OCI-LY3 (cell line): ENCODE measurements around the gene KCNQ1.

Experiments
- H2AFZ ChIP-seq: fragments of 200-600, 300-600 bp; shearing (Covaris generic); 2 replicates; pipeline ENCODE4 v1.6.0; 2014; ENCODE audit warnings: antibody characterized with exemption, low read depth, low read length
- H3K27ac ChIP-seq: fragments of 200-600, 300-600 bp; sonication (generic); 2 replicates; pipeline ENCODE4 v1.5.1; 2014; ENCODE audit warnings: mild to moderate bottlenecking, low read length, moderate library complexity, mixed read lengths
- H3K27me3 ChIP-seq: fragments of 200-600, 300-600 bp; sonication (generic); 2 replicates; pipeline ENCODE4 v1.6.1; 2014; ENCODE audit warnings: low read depth, low read length, mixed read lengths
- H3K36me3 ChIP-seq: fragments of 200-600, 300-600 bp; sonication (generic); replicated peaks from 2 replicates; pipeline ENCODE3; 2014; ENCODE audit warnings: low read depth, low read length, mixed read lengths
- H3K4me1 ChIP-seq: fragments of 300-600, 200-600 bp; sonication (generic); 2 replicates; pipeline ENCODE4 v1.6.1; 2014; ENCODE audit warnings: low read length, mixed read lengths
- H3K4me2 ChIP-seq: fragments of 200-600, 300-600 bp; sonication (generic); 2 replicates; pipeline ENCODE4 v1.6.1; 2014; ENCODE audit warnings: low read length, mixed read lengths
- H3K4me3 ChIP-seq: fragments of 300-600, 200-600 bp; sonication (generic); 2 replicates; pipeline ENCODE4 v1.5.1; 2014; ENCODE audit warnings: antibody characterized with exemption, mild to moderate bottlenecking, low read length, moderate library complexity
- H3K79me2 ChIP-seq: fragments of 300-600, 200-600 bp; shearing (Covaris generic); 2 replicates; pipeline ENCODE4 v1.6.1; 2014; ENCODE audit warnings: mild to moderate bottlenecking, low read length, mixed read lengths
- H3K9ac ChIP-seq: fragments of 300-600, 200-600 bp; shearing (Covaris generic); 2 replicates; pipeline ENCODE4 v1.6.0; 2014; ENCODE audit warnings: mild to moderate bottlenecking, low read length, moderate library complexity
- H3K9me3 ChIP-seq: fragments of 200-600, 300-600 bp; shearing (Covaris generic); 2 replicates; pipeline ENCODE4 v1.6.1; 2014; ENCODE audit warnings: low read length, mixed read lengths; ENCODE audit not compliant: insufficient read depth
- H4K20me1 ChIP-seq: fragments of 200-600, 300-600 bp; sonication (generic); 2 replicates; pipeline ENCODE4 v1.6.1; 2016; ENCODE audit warnings: low read length, mixed read lengths; ENCODE audit not compliant: insufficient read depth
- CTCF ChIP-seq: fragments of 200-600, 300-600 bp; sonication (generic); IDR thresholded peaks from 2 replicates; pipeline ENCODE4 v1.5.1; 2014; ENCODE audit warnings: antibody characterized with exemption, low read length, low read depth
- EZH2phosphoT487 ChIP-seq: fragments of 200-600 bp; shearing (Covaris generic); IDR thresholded peaks from 2 replicates; pipeline ENCODE4 v1.6.1; 2018; ENCODE audit warnings: antibody characterized with exemption, mixed run types, low read depth

The KCNQ1 gene

DNA sequence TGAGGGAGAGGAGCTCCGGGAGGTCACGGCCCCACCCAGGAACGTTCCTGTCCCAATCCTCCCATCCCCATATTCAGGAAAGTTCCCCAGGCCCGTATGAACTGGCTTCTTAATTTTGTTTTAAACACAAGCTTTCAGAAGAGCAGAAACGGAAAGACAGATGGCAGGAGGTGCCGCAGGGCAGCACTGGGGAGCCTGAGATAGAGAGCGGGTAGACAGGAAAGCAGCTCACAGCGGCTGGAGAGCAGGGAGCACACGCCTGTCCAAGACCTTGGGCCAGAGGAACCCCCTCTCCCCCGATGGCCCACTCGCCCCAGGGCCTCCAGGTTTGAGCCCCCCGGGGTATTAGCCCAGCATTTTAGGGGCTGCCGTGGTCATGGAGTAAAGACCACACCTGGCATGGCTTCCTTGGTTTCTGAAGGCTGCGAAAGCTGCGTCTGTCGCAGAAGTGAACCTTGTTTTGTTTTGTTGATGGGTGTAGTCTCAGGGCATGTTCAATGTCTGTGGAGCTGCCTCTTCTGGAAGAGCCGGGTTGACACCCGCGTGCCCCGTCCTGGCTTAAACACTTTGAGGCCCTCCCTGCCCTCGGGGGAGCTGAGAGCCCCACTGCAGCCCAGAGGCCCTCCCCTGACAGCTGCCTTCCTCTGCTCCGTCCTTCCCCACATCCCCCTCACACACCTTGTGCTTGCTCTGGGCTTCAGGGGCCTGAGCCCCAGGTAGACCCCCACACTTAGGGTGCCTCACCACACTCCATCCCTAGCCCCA, 272.9 kb downstream of the KCNQ1 start:
- no peaks in the 10 kb centered on the region for H3K27me3 ChIP-seq
- H3K27ac ChIP-seq: no peak overlapping the region
- no peaks in the 10 kb centered on the region for H3K9me3 ChIP-seq
- H3K9ac ChIP-seq: no peak overlapping the region
- H3K4me2 ChIP-seq: no peak overlapping the region
- TF ChIP-seq EZH2phosphoT487: no peak
- TF ChIP-seq CTCF: no peak
- no peak overlapping the region for H3K4me3 ChIP-seq
- H3K79me2 ChIP-seq: no peaks in the 10 kb centered on the region
- no peaks in the 10 kb centered on the region for H4K20me1 ChIP-seq
- no peak overlapping the region for H2AFZ ChIP-seq
- no peaks in the 10 kb centered on the region for H3K4me1 ChIP-seq
- H3K36me3 ChIP-seq: no peaks in the 10 kb centered on the region

- Histone ChIP-seq H2AFZ (no peak overlapping the region), H3K27ac (no peak overlapping the region), H3K9me3 (no peaks in the 10 kb centered on the region), H3K36me3 (no peaks in the 10 kb centered on the region), H3K4me3 (no peak overlapping the region), H3K9ac (no peak overlapping the region), H3K27me3 (no peaks in the 10 kb centered on the region), H4K20me1 (no peaks in the 10 kb centered on the region), H3K79me2 (no peaks in the 10 kb centered on the region), H3K4me1 (no peaks in the 10 kb centered on the region), H3K4me2 (no peak overlapping the region)
- no peak for TF ChIP-seq EZH2phosphoT487
- TF ChIP-seq CTCF: no peak
Measured at GRCh38 chr11:2718817-2719438, 274.1 kb downstream of the KCNQ1 start.

DNA sequence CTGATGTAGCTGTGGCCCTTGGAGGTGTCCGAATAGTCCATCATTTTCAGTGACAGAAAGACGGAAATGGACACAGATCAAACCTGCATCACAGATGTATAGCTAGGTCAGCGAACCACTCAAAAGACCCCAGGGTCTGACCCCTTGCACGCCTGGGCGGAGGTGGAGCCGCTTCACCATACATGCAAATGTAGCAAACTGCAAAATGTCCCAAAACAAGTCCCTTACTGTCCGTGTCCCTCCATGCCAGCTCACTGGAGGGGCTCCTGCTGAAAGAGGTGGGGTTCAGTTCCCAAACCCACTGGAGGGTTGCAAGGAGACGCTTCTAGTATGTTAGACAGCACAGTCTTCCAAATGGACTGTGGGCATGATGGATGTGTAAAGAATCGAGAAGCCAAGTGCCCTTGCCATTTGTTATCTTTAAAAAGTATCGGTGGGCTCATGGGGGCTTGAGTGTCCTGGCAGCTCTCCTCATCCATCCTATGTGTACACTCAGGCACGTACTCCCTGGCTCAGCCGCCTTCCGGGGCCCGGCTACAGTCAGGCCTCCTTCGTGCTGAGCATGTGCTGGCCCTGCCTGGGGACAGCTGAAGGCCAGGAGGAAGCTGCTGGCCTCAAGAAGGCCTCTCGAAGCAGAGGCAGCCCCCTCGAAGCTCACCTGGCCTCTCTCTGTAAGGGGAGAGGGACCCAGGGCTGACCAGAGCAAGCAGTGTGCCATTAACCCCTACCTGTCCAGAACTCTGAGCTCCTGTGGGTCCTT, 275.2 kb downstream of the KCNQ1 start:
- H3K4me2 ChIP-seq: no peak overlapping the region
- no peak overlapping the region for H3K4me3 ChIP-seq
- no peaks in the 10 kb centered on the region for H4K20me1 ChIP-seq
- TF ChIP-seq EZH2phosphoT487 (no peak), CTCF (no peak)
- no peaks in the 10 kb centered on the region for H3K27me3 ChIP-seq
- no peaks in the 10 kb centered on the region for H3K36me3 ChIP-seq
- H3K27ac ChIP-seq: no peak overlapping the region
- H3K4me1 ChIP-seq: no peaks in the 10 kb centered on the region
- no peak overlapping the region for H3K9ac ChIP-seq
- no peaks in the 10 kb centered on the region for H3K79me2 ChIP-seq
- no peaks in the 10 kb centered on the region for H3K9me3 ChIP-seq
- no peak overlapping the region for H2AFZ ChIP-seq

- no peak overlapping the region for H3K9ac ChIP-seq
- no peak overlapping the region for H3K4me2 ChIP-seq
- no peaks in the 10 kb centered on the region for H3K4me1 ChIP-seq
- H3K36me3 ChIP-seq: no peaks in the 10 kb centered on the region
- no peaks in the 10 kb centered on the region for H3K27me3 ChIP-seq
- H4K20me1 ChIP-seq: no peaks in the 10 kb centered on the region
- H3K27ac ChIP-seq: no peak overlapping the region
- H3K79me2 ChIP-seq: no peaks in the 10 kb centered on the region
- H3K4me3 ChIP-seq: no peak overlapping the region
- no peak overlapping the region for H2AFZ ChIP-seq
- no peak for TF ChIP-seq EZH2phosphoT487
- no peak for TF ChIP-seq CTCF
- no peaks in the 10 kb centered on the region for H3K9me3 ChIP-seq
Measured at GRCh38 chr11:2721210-2721916, 276.6 kb downstream of the KCNQ1 start.
